GM20431 (cell line): ENCODE measurements around the gene STAG2.
"Not testable (repeated sequence)": the region's sequence is repeated elsewhere in the genome, so short reads cannot be mapped to it uniquely, and the experiment has no call there.

Experiments
- in situ Hi-C: fragments of 300-500 bp; cut with MseI, MboI; formaldehyde crosslinking; loops from one replicate; pipeline ENCODE4 v1.15.0; 2020; ENCODE audit warnings: low sequenced_read_pairs; ENCODE audit not compliant: unreplicated experiment

STAG2 gene

DNA sequence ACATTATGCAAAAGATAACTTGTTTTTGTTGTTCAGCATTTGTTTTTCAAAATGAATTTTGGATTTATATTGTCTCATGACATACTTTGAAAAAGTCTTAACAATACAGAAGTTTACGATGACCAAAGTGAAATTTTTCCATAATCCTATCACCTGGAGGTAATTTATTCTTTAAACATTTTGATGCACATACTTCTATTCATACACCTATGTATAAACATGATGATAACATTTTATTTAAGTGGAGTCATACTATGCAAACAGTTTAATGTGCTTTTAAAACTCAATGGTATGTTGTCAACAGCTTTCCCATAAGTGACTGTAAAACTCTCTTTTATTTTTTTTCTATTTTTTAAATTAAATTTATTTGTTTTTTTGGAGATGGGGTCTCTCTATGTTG lies 65.0 kb downstream of the STAG2 start:
- in situ Hi-C loops = no loop called here

DNA sequence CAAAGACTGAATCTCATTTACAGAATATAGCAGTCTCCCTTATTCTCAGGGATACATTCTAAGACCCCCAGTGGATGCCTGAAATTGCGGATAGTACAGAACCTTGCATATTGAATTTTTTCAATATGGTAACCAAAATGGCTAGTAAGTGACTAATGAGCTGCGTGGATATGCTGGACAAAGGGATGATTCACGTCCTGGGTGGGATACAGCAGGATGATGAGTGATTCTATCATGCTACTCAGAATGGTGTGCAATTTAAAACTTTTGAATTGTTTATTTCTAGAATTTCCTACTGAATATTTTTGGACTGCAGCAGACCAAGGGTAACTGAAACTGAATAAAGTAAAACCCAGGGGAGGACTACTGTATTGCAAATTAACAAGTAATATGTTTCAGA lies 66.7 kb downstream of the STAG2 start:
- in situ Hi-C loops = no loop called here

DNA sequence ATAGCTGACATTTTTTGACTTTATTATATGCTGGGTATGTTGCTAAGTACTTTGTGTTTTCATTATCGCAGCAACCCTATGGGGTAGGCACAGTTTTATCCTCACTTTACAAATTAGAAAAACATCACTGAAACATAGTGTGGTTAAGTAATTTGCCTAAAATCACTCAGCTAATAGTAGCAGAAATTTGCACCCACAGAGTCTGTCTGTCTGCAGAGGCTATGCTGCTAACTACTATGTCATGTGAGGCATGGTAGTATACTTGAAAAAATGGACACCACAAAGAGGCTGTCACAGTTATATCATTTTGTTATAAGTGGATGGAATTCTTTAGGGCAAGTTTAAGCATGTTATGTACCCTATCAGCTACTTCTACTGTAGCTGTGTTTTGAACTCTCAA lies 69.0 kb downstream of the STAG2 start:
- in situ Hi-C loops = no loop called here

DNA sequence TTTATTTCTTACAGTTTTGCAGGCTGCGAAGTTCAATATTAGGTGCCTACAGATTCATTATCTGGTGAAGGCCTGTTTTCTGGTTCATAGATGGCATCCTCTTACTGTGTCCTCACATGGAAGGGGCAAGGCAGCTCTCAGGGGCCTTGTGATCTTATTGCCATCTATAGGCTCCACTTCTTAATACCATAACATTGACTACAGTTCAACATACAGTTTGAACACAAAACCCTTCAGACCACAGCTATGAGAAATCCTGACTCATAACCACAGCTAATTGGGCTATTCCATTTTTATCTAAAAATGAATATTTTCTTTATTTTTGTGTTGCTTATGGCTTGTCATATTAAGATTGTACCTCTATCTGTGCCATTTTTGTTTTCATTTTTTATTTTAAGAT lies 72.3 kb downstream of the STAG2 start:
- in situ Hi-C loops = no loop called here

DNA sequence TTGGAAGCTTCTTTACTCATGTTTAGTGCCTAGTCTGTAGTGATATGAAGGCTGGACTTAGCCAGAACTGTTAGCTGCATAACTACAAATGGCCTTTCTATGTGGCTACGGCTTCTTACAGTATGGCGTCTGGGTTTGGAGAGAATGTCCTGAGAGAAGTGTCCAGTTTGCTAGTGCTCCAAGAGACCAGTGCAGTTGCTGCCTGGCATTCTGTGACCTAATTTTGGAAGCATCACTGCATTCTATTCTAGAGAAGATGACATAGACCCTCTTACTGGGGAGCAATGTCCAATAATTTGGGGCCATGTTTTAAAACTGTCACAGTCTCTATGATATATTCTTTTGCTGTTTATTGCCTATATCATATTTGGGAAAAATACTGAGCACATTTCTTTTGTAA lies 74.2 kb downstream of the STAG2 start:
- in situ Hi-C loops = no loop called here

DNA sequence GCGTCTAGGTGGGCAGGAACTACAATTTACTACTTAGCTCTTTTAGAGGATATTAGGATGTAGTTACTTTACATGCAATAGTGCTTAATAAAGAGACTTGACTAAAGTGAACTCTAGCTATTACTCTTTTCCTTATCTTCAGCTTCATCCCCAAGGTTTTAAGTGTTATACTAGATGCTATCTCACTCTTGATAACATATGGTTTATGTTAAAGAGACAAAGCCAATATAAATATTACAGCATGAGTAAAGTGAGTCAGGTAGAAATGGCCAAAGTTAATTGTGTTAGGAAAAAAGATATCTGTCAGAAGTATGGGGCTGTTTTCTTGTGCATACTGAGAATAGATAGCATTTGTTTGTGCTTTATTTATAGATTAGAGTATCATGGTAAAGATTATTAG lies 80.5 kb downstream of the STAG2 start:
- in situ Hi-C loops = no loop called here

DNA sequence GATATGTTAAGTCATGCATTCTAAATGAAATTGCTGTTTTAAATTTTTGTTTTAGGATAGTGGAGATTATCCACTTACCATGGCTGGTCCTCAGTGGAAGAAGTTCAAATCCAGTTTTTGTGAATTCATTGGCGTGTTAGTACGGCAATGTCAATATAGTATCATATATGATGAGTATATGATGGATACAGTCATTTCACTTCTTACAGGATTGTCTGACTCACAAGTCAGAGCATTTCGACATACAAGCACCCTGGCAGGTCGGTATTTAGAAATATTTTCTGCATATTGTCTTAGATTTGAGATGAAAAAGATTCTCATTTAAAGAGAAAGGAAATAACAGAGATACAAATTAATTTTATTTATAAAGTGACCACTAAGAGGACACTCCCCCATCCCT lies 83.6 kb downstream of the STAG2 start:
- in situ Hi-C loops = no loop called here

DNA sequence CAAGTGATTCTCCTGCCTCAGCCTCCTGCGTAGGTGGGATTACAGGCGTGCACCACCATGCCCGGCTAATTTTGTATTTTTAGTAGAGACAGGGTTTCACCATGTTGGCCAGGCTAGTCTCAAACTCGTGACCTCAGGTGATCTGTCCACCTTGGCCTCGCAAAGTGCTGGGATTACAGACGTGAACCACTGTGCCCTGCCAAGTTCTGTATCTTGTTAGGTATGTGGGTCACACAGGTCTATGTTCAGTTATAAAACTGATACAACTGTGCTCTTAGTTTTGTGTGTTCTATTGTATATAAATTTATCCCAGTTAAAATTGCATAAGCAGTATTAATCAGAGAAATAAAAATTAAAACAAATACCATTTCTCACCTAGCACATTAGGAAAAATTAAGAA lies 122.9 kb downstream of the STAG2 start:
- in situ Hi-C loops = not testable (repeated sequence)

DNA sequence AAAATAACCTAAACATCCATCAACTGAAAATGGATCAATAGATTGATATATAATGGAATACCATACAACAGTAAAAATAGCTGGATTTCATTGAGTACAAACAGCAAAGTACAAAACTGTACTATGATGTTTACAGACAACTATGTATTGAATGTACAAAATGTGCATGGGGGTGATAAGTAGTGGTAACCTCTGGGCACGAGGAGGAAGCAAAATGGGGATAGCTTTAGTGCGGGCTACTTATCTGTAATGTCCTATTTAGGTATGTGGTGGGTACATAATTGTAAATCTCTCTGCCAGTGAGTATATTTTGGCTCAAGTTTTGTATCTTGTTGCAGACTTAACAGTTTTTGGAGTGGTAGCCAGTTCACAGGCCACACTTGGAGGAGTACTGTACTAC lies 123.6 kb downstream of the STAG2 start:
- in situ Hi-C loops = no loop called here

DNA sequence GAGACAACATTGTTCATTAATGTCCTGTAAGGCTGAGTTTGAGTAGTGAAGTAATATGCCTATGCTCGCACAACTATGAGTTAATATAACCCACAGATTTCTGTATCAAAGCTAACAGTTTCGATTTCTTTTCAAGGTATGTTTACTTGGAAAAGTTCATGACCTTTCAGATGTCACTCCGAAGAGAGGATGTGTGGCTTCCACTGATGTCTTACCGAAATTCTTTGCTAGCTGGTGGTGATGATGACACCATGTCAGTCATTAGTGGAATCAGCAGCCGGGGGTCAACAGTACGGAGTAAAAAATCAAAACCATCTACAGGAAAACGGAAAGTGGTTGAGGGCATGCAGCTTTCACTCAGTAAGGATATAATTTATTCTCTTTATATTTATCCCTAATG lies 124.9 kb downstream of the STAG2 start:
- in situ Hi-C loops = no loop called here

DNA sequence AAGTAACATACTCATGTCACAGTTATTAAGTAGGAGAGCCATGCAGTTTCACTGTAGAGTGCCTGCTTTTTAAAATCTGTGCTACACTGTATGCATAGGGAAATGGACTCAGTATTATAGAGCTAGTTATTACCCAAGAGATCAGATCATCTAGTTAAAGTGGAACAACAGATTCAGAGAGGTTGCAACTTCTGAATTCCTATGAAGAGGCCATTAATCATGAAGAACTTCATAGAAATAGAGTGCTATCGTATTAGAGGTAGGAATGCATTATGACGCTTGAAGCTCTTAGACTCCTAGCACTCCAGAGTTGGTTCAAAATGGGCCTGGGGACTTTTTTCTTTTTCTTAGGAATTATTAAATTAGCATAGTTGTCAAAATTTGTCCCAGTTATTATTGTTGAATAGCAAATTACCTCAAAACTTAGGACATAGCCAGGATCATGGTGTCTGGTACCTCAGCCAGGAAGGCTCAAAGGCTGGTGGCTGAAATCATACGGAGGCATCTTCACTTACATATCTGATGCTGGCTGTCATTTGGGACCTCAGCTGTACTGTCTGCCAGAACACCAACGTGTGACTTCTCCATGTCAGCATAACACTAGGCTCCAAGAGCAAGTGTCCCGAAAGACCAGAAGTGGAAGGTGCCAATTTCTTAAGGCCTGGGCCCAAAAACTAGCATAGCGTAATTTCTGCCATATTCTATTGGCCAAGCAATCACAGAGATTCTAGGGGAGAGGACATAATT lies 125.7 kb downstream of the STAG2 start:
- in situ Hi-C loops = no loop called here

DNA sequence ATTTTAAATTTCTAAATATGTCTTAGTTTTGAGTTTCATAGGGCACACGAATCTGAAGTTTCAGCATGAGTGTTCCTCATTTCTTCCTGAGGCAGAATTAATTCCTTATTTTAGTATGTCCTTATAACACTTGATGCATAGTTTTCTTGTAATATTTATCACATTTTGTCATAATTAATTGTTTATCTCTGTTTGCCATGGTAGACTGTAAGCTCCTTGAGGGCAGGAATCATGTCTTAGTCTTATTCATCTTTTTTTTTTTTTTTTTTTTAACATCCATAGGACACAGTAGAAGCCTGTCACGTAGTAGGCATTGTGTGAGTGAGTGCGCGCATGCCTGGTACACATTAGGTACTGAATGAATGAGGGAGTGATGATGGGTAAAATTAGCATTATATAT lies 131.7 kb downstream of the STAG2 start:
- in situ Hi-C loops = no loop called here

DNA sequence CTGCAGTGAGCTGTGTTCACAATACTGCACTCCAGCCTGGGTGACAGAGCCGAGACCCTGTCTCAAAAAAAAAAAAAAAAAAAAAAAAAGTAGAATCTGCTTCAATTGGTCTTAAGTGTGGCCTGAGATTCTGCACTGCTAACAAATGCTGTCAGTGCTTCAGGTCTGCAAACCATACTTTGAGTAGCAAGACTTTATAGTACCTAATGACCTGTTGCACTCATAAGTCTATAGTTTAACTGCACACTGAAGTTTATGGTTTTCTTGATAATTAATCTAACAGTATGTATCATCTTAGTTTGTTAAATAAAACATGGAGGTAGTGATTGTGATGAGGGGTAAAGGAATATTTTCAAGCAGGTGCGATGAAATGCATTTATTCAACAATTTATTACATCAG lies 135.6 kb downstream of the STAG2 start:
- in situ Hi-C loops = no loop called here

DNA sequence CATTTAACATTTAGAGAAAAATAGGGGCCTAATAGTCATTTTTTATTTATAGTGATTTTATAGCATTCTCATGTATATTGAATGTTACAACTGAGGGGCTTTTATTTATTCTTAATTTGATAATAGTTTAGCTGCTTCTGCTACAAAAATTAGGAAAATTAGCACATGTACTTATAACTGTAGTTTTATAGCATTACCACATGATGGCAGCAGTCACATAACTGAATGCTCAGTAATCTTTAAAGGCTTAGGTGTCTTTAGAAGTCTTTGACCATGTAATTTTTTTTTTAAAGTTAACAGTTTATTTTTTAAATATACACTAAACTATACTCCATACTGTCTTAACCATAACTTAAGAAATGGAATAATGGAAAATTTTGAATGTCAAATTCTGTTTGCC lies 136.6 kb downstream of the STAG2 start:
- in situ Hi-C loops = no loop called here

DNA sequence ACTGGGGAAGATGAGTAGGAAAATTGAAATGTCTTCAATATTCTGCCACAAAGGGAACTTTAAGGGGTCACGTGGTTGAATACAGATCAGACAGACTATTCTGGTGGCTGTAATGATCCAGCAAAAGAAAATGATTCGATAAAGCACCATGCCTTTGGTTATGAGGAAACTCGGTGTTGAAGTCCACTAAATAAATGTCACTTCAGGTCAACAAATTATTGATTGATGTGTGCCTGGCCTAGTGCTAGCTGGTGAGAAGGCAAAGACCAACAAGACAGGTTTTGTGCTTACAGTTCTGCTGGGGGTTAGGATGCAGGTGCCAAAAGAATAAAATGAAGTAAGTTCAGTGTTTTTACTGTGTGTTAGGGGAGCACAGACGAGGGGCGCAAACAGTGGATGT lies 142.5 kb downstream of the STAG2 start:
- in situ Hi-C loops = no loop called here

DNA sequence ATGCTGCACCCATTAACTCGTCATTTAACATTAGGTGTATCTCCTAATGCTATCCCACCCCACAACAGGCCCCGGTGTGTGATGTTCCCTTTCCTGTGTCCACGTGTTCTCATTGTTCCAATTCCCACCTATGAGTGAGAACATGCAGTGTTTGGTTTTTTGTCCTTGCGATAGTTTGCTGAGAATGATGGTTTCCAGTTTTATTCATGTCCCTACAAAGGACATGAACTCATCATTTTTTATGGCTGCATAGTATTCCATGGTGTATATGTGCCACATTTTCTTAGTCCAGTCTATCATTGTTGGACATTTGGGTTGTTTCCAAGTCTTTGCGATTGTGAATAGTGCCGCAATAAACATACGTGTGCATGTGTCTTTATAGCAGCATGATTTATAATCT lies 143.0 kb downstream of the STAG2 start:
- in situ Hi-C loops = not testable (repeated sequence)

DNA sequence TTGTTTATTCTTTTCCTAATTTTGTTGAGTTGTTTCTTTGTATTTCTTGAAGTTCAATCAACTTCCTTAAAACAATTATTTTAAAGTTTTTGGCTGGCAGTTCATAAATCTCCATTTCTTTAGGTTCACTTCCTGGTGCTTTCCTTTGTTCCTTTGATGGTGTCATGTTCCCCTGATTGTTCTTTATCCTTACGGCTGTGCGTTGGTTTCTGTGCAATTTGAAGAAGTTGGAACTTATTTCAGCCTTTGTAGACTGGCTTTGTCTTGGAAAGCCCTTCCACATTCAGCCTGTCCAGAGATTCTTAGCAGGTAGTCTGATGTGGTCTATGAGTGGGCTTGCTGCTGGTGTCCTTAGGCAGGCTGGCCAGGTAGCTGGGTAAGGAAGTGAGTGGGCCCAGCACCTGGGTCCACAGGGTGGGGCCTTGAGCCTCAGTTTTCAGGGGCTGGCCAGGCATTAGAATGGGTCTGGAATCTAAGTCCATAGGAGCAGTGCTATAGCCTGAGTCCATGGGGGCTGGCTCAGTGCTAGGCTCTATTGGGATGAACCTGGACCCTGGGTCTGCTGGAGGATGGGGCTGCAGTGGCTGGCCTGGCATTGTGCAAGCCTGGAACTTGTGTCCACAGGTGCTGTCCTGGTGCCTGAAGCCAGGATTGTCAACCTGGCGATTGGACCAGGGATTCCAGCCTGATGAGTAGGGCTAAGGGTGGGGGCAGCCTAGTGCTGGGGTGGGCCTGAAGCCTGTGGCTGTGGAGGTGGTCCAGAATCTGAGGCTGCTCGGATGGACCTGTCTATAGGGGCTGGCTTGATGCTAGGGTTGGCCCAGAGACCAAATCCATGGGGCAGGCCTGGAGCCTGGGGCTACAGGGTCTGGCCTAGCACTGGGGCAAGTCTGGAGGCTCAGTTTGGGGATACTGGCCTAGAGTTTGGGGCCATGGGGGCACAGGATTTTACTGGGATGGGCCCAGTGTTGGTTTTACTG lies 152.4 kb downstream of the STAG2 start:
- in situ Hi-C loops = no loop called here

DNA sequence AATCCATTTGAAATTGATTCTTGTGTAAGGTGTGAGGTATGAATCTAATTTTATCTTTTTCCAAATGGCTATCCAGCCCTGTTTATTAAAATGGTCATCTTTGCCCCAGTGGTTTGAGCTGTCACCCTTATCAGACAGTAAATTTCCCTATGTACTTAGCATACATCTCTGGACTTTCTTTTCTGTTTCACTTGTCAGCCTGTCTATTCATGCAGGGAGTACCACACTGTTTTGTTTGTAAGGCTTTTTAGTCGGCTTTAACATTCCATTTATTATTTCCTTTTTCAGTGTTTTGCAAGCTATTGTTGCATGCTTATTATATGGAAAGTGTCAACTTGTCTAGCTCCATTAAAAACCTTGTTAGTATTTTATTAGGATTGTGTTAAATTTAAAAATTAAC lies 155.8 kb downstream of the STAG2 start:
- in situ Hi-C loops = no loop called here

DNA sequence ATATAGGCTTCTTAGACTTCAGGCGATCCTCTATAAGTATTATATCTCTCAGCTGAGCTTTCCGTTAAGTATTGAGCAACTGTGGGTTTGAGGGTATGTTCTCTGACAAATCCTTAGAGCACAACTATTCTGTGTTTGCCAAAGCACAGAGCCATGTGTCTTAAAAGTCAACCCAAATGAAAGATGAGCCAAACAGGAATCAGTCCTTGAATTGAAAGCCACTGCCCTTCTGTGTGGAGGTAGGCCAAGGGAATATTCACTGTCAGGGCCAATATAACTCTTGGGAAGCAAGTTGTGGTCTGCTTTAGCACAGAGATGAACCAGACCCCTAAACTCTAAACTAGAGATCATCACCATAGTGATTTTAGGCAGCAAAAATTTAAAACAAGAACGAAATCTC lies 164.0 kb downstream of the STAG2 start:
- in situ Hi-C loops = no loop called here

DNA sequence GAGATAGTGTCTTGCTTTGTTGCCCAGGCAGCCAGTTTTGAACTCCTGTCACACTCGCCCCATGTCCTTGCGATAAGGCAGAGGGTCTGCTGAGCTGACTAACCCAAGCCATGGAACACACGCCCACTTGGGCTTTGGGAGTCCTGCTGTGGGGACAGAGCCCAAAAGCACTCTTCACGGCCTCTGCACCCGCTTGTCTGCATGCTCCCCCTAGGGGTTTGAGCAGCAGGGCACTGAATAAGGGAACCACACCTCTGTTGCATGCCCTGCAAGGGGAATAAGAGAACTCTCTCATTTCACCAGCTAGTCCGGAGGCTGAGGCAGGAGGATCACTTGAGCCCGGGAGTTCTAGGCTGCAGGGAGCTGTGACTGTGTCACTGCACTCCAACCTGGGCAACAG lies 166.0 kb downstream of the STAG2 start:
- in situ Hi-C loops = no loop called here

DNA sequence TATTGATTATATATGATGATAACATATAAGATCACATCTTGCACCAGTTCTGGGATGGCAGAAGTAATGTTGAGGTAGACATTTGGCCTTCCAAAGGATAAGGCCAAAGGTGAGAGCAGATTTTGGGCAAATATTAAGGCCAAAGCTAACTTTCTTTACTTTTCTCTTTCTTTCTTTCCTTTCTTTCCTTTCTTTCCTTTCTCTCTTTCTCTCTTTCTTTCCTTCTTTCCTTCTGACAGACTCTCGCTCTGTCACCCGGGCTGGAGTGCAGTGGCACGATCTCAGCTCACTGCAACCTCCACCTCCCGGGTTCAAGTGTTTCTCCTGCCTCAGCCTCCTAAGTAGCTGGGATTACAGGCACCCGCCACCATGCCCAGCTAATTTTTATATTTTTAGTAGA lies 170.9 kb downstream of the STAG2 start:
- in situ Hi-C loops = not testable (repeated sequence)
